GM18498 (cell line): ENCODE data around the gene PRLR.
A peak's percentile ranks its signal among the peaks of the same experiment; 100 is the strongest.
"Not testable (repeated sequence)": the region's sequence is repeated elsewhere in the genome, so short reads cannot be mapped to it uniquely, and the experiment has no call there.

Source experiments
- ATAC-seq: cut with Tn5 transposase; IDR thresholded peaks from one replicate; pipeline ENCODE4 v1.9.1; 2021; ENCODE audit warnings: mild to moderate bottlenecking, moderate library complexity; ENCODE audit not compliant: unreplicated experiment

Gene PRLR

GRCh38 chr5:35045280-35045679 is 185.0 kb downstream of the PRLR start:
- ATAC-seq, result no peak

DNA sequence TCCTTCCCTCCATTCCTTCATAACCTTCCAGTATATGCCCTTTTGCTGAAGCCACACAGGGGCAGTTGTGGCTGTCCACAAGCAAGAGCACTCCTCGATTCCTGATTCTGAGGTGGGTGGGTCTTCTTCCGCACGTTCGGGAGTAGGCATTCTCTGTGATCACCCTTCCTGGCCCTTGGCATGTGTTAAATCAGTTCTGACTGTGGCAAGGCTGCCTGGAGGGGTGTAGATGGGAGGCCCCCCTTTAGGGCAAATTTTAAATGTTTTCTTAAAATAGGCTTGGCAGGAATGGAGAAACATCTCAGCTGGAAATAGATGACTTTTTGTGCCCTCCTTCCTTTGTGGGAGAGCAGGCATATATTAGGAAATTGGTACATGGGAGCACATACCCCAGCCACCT is 185.6 kb downstream of the PRLR start:
- ATAC-seq, result no peak

GRCh38 chr5:35042781-35043180 is 187.5 kb downstream of the PRLR start:
- no peak for ATAC-seq

DNA sequence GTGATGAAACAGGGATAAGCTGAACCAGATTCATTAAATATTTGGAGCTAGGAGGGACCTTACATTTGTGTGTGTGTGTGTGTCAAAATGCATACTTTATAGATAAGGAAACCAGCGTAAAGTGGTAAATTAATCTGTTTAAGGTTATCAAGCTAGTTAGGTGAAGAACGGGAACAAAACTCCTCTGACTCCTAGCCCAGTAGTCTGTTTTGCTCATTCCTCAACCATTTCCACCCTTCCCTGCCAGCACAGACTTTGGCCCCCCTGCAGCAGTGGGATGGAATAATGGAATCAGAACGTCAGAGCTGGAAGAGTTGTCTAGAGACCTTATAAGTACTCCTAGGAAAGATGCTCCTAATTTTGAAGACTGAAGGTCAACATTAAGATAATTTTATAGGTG is 189.0 kb downstream of the PRLR start:
- ATAC-seq, result no peak

- no peak for ATAC-seq
Measured at GRCh38 chr5:35038891-35039290, 191.4 kb downstream of the PRLR start.

DNA sequence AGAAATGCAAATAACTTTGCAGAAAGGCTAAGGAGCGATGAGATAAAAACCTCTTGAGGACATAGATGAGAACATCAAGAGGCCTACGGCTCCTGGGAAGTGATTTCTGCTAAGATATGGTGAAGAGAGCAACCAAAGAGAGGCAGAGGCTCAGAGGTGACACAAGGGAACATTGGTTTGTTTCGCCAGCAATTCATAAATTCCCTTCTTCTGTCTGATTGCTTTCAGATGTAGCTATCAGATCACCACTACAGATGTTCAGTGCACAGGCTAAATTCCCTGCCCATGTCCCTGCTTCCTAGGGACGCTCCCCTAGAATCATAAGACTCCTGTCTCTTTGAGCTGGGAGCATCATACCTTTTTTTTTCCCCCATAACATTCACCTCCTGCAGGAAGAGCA is 193.8 kb downstream of the PRLR start:
- ATAC-seq, result no peak

DNA sequence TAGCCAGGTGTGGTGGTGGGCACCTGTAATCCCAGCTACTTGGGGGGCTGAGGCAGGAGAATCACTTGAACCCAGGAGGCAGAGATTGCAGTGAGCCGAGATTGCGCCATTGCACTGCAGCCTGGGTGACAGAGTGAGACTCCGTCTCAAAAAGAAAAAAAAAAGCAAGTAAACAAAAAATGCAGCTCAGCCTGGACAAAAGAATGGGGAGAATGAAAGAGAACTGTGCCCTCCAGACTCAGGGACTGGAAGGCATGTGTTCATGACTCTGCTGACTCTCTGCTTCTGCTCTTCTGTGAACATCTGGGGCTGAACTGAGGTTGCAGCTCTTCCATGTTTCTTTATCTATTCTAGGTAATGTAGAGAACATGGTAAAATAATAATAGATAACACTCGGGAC is 194.4 kb downstream of the PRLR start:
- not testable (repeated sequence) for ATAC-seq

DNA sequence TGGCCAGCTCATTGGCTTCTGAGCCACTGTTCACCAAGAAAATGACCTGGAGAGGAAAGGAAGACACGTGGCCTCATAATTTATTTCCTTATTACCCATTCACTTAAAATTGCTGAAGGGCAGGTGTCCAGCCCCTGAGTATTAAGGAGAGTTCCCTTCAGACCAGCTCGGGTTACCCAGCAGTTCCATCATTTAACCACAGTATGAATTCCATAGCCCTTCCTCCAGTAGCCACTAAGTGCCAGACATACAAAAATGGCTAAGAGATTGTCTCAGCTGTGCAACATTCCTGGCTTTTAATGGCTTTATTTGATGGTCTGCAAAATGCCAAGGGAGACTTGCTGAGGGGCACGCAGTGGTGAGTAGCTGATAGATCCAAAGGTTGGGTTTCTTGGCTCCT is 195.0 kb downstream of the PRLR start:
- no peak for ATAC-seq

- ATAC-seq, result no peak
Measured at GRCh38 chr5:35032356-35032755, 197.9 kb downstream of the PRLR start.

DNA sequence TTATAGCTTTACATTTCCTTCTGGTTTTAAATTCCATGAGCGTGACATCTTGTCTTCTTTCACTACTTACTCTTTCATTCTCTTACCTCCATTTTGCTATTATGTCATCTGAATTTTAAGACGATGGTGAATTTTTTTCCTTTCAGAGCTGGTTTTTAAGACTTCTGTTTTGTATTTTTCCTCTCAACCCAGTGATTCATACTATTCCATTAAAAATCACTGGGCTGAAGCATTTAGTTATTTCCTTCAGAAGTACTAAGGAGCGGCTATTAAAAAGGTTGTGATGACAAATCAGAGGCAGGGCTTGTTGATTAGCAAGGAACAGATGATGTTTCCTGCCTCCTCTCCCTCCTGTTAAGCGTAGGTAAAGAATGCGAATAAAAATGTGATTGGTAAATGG is 199.0 kb downstream of the PRLR start:
- ATAC-seq, result no peak

GRCh38 chr5:35030426-35031100 is 199.7 kb downstream of the PRLR start:
- ATAC-seq, result no peak

DNA sequence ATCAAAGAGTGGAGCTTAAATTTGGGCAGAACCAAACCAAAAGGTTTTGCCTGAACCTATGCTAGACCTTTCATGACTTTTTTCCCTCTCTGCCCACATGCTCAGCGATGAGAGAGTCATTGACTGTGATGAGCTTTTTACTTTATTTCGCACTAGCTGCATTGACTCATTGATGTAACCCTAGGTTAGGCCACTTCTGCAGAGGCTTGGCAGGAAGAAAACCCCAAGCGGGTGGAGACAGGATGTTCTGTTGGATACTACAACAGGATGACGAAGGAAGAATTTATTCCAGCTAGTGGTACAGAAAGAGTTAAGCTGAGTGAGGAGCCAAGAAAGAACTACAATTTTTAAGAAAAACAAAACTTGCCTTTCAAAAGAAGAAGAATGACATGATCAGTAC is 201.0 kb downstream of the PRLR start:
- no peak for ATAC-seq

GRCh38 chr5:35026941-35027340 is 203.3 kb downstream of the PRLR start:
- ATAC-seq, result no peak

DNA sequence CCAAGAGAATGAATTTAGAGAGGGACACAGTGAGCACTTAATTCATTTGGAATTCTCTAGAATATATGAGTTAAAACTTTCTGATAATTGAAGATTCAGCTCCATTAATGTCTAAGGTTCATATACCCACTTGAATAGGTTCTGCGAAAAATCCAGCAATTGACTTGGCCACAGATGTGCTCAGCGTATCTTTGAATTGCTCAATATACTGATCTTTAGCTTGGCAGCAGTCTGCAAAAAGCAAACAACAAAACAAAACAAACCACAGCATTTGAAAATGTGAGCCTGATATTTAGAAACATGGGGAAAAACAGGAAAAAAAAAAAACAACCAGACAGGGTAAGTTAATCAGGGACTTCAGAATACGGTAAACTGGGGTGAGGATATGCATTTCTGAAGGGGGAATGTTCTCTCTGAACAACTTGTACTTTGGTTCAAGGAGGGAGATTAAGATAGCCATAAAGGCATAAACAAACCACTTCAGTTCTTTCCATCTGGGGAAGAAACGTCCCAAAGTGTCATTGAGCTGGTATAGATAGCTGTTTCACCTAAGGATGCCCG is 203.9 kb downstream of the PRLR start:
- no peak for ATAC-seq

- ATAC-seq, result no peak
Measured at GRCh38 chr5:35024911-35025510, 205.3 kb downstream of the PRLR start.

DNA sequence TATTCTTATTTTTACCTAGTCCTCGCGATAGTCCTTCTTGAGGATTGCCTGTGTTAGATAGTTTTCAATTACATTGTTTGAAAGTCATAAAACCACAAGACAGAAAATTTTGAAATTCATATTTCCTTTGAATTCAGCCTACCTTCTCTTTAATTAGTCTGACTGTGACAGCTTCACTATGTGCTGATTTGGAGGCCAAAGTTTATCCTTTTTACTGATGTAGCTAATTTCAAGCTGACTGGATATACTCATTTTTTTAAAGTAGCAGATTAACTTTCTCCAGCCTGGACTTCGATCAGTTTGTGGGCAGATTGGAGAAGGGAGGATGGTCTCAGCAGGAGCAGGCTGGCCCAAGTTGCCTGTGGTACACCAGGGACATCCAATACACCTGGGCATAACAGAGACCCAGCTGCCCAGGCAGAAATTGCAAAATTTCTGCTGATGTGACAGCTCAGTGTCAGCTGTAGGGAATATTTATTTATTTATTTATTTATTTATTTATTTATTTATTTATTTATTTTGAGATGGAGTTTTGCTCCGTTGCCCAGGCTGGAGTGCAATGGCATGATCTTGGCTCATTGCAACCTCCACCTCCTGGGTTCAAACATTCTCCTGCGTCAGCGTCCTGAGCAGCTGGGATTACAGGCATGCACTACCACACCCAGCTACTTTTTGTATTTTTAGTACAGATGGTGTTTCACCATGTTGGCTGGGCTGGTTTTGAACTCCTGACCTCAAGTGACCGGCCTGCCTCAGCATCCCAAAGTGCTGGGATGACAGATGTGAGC is 206.7 kb downstream of the PRLR start:
- no peak for ATAC-seq

DNA sequence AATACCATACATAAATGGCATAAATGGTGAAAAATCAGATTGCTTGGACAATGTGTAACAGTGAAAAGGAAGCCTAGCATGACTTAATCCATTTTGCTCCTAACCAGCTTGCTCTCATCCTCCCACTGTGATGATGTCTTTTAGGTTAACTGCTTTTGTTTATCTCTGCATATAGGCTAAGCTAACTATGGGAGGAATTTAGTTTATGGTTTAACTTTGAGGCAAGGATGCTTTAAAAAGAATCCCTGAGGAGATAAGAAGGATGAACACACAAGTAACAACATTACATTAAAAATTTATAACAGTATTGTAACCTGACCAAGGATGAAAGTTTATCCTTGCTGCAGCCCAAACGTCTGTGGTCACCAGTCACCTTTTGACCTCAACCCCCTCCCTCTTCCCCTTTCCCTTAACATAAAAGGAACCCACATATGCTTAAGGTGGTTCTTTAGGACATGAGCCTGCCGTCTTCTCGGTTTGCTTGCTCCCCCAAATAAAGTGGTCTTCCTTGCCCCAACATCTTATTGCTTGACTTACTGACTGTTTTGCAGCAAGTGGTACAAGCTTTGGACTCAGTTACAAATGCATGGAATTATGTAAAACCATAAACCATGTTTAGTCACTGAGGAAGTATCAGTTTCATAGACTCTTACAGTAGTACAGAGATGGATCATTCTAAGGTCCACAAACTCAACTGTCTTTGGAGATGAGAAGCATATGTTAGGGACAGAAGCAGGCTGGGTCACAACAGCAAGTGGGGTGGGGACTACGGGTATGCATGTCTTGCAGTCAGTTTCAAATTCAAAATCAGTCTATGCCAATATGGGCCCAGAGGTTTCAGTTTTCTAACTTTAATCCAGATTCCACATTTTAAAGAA is 213.9 kb downstream of the PRLR start:
- peak; percentile 61 for ATAC-seq

GRCh38 chr5:35015063-35015462 is 215.2 kb downstream of the PRLR start:
- no peak for ATAC-seq

DNA sequence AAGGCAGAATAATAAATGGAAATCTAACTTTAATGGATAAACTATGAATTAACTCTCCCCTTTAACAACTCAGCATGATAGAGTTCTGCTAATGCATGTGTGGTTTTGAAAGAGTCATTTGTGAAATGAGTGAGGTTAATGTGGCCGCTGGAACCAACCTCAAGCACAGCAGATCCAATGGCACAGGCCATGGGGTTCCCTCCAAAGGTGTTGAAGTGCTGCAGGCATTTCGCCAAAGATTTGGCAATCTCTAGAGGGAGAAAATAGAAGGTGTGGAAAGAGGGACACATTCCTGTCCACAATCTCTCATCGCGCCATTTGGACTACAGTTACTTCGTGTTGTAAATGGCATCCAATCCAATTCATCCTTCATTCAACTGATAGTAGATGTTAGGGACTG is 217.5 kb downstream of the PRLR start:
- ATAC-seq, result no peak

DNA sequence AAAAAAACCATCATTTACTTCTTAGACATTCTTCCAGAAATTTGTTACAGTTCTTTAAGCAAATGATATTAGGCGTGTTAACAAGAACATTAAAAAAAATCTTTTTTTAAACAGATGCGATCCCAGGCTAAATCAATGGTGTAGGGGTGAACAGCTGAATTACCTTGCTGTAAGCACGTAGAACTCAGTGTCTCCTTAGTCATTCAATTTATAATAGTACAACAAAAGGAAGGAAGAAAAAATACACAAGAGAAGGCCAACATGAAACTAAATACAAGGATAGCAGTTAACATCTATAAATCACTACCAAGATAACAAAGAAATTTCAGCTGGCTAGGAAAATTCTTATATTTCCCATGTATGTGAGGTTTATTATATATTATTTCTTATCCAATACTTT is 217.9 kb downstream of the PRLR start:
- ATAC-seq, result no peak

DNA sequence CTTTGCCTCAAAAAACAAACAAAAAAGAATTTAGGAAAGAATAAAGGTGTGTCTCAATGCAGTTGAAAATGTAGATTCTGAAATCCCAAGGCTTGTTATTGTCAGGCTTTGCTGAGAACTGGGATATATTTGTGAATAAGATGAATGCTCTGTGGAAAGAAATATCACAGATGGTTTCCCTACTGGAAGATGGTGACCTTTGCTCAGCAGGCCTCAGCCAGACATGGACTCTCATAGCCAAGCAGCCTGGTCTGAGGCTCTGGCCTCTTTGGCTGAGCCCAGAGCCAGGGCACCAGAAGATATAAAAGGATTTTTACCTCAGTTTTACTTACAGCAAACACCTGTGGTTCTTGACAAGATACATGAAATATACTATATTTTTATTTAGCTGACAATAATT is 219.6 kb downstream of the PRLR start:
- ATAC-seq, result no peak
